HG02938 (cell line): Measurements from ENCODE around the gene PDLIM5.
"Not testable (repeated sequence)": the region's sequence is repeated elsewhere in the genome, so short reads cannot be mapped to it uniquely, and the experiment has no call there.

Source experiments
- ATAC-seq: cut with Tn5 transposase; IDR thresholded peaks from one replicate; pipeline ENCODE4 v1.9.1; 2021; ENCODE audit warnings: mild to moderate bottlenecking, moderate library complexity; ENCODE audit not compliant: unreplicated experiment

The PDLIM5 gene

GRCh38 chr4:94451695-94452475, at the start of gene PDLIM5:
PDLIM5 (plus strand) TSS chr4:94451942; CDS start chr4:94455289, 3,347 bp downstream.
- peak; percentile 84 for ATAC-seq

GRCh38 chr4:94402439-94402838, 49.3 kb upstream of the PDLIM5 start:
- not testable (repeated sequence) for ATAC-seq

- no peak for ATAC-seq
These were observed 48.0 kb upstream of the PDLIM5 start for GRCh38 chr4:94403751-94404150.

GRCh38 chr4:94406668-94407437, 44.9 kb upstream of the PDLIM5 start:
- peak; percentile 83 for ATAC-seq

- ATAC-seq: no peak
These were observed 43.9 kb upstream of the PDLIM5 start for GRCh38 chr4:94407846-94408245.

GRCh38 chr4:94408549-94409374, 43.0 kb upstream of the PDLIM5 start:
- ATAC-seq: no peak

- ATAC-seq: no peak
These were observed 42.4 kb upstream of the PDLIM5 start for GRCh38 chr4:94409375-94409679.

GRCh38 chr4:94409962-94410361, 41.8 kb upstream of the PDLIM5 start:
- no peak for ATAC-seq

- no peak for ATAC-seq
These were observed 41.0 kb upstream of the PDLIM5 start for GRCh38 chr4:94410678-94411206.

GRCh38 chr4:94411296-94411695, 40.4 kb upstream of the PDLIM5 start:
- ATAC-seq: no peak

- no peak for ATAC-seq
These were observed 39.6 kb upstream of the PDLIM5 start for GRCh38 chr4:94412019-94412657.

- no peak for ATAC-seq
These were observed 39.1 kb upstream of the PDLIM5 start for GRCh38 chr4:94412658-94413038.

- ATAC-seq: no peak
These were observed 38.5 kb upstream of the PDLIM5 start for GRCh38 chr4:94413085-94413840.

GRCh38 chr4:94414907-94415306, 36.8 kb upstream of the PDLIM5 start:
- no peak for ATAC-seq

- ATAC-seq: no peak
These were observed 36.3 kb upstream of the PDLIM5 start for GRCh38 chr4:94415448-94415847.

- no peak for ATAC-seq
These were observed 35.4 kb upstream of the PDLIM5 start for GRCh38 chr4:94416335-94416734.

- no peak for ATAC-seq
These were observed 34.8 kb upstream of the PDLIM5 start for GRCh38 chr4:94416981-94417380.

- no peak for ATAC-seq
These were observed 32.2 kb upstream of the PDLIM5 start for GRCh38 chr4:94419549-94419948.

GRCh38 chr4:94419956-94420355, 31.8 kb upstream of the PDLIM5 start:
- no peak for ATAC-seq

- no peak for ATAC-seq
These were observed 31.4 kb upstream of the PDLIM5 start for GRCh38 chr4:94420356-94420755.
